Mesenchymal stem cell (in vitro differentiated cells and primary cell): ENCODE results near the gene CRBN. TPM values are rescaled to one million over a fixed set of nuclear protein-coding genes. Genes with fewer than 3 reads are reported as not detected.

Experiments
- DNase-seq: peaks from one replicate; pipeline ENCODE4 v3.0.0-alpha.2; 2013
- H2AFZ ChIP-seq: one replicate; pipeline ENCODE4 v1.6.1; 2013; ENCODE audit warnings: low read depth, mild to moderate bottlenecking, control low read depth, inconsistent platforms, low read length, moderate library complexity
- H2AK5ac ChIP-seq: 2 replicates; pipeline ENCODE4 v1.6.1; 2013; ENCODE audit warnings: low read length, moderate library complexity, mild to moderate bottlenecking, inconsistent platforms; ENCODE audit not compliant: severe bottlenecking
- H2BK120ac ChIP-seq: one replicate; pipeline ENCODE4 v1.6.1; 2013; ENCODE audit warnings: low read depth, mild to moderate bottlenecking, inconsistent platforms, low read length, moderate library complexity
- H2BK12ac ChIP-seq, 2 experiments: one replicate each; pipeline ENCODE4 v1.6.1; 2013; ENCODE audit warnings: inconsistent platforms in 2 of 2, low read length in 2 of 2, mild to moderate bottlenecking in 2 of 2, moderate library complexity in 2 of 2, control low read depth in 1 of 2
- H2BK15ac ChIP-seq: one replicate; pipeline ENCODE4 v1.6.1; 2013; ENCODE audit warnings: mild to moderate bottlenecking, low read depth, inconsistent platforms; ENCODE audit not compliant: poor library complexity, severe bottlenecking
- H2BK5ac ChIP-seq: 2 replicates; pipeline ENCODE4 v1.6.1; 2013; ENCODE audit warnings: low read depth, mild to moderate bottlenecking, low read length, control low read depth, inconsistent platforms; ENCODE audit not compliant: poor library complexity, severe bottlenecking
- H3K14ac ChIP-seq, 2 experiments: one replicate each; pipeline ENCODE4 v1.6.1; 2013; ENCODE audit warnings: inconsistent platforms in 2 of 2, low read length in 2 of 2, control low read depth in 1 of 2, mild to moderate bottlenecking in 1 of 2, moderate library complexity in 1 of 2
- H3K18ac ChIP-seq, 2 experiments: one replicate each; pipeline ENCODE4 v1.6.1; 2013; ENCODE audit warnings: inconsistent platforms in 2 of 2, low read length in 2 of 2, control low read depth in 1 of 2, low read depth in 1 of 2, mild to moderate bottlenecking in 1 of 2
- H3K23ac ChIP-seq, 2 experiments: one replicate each; pipeline ENCODE4 v1.6.1; 2013; ENCODE audit warnings: inconsistent platforms in 2 of 2, low read length in 2 of 2, mild to moderate bottlenecking in 2 of 2, moderate library complexity in 2 of 2, control low read depth in 1 of 2
- H3K27ac ChIP-seq: 2 replicates; pipeline ENCODE4 v1.5.1; 2013; ENCODE audit warnings: mild to moderate bottlenecking, moderate library complexity, low read length, control low read depth, inconsistent platforms; ENCODE audit not compliant: poor library complexity, severe bottlenecking
- H3K27me3 ChIP-seq, 2 experiments: 2 replicates each; pipeline versions ENCODE4 v1.6.1 to v1.7.0; 2013; ENCODE audit warnings: low read length in 2 of 2, mild to moderate bottlenecking in 2 of 2, moderate library complexity in 2 of 2, control low read depth in 1 of 2, inconsistent platforms in 1 of 2; ENCODE audit not compliant: control insufficient read depth in 1 of 2, insufficient read depth in 1 of 2
- H3K36me3 ChIP-seq, 2 experiments: 2 replicates each; pipeline versions ENCODE4 v1.6.1 to v1.7.0; 2013; ENCODE audit warnings: low read length in 2 of 2, control low read depth in 1 of 2, inconsistent platforms in 1 of 2, low read depth in 1 of 2, mild to moderate bottlenecking in 1 of 2; ENCODE audit not compliant: insufficient read depth in 2 of 2, control insufficient read depth in 1 of 2
- H3K4ac ChIP-seq, 2 experiments: one replicate each; pipeline ENCODE4 v1.6.1; 2013; ENCODE audit warnings: inconsistent platforms in 2 of 2, low read length in 2 of 2, mild to moderate bottlenecking in 2 of 2, moderate library complexity in 2 of 2, control low read depth in 1 of 2, low read depth in 1 of 2
- H3K4me1 ChIP-seq: 2 replicates; pipeline ENCODE4 v1.6.1; 2013; ENCODE audit warnings: low read depth, low read length, control low read depth; ENCODE audit not compliant: control insufficient read depth, insufficient read depth
- H3K4me2 ChIP-seq: 2 replicates; pipeline ENCODE4 v1.6.1; 2013; ENCODE audit warnings: low read length, mild to moderate bottlenecking, inconsistent platforms; ENCODE audit not compliant: poor library complexity, severe bottlenecking
- H3K4me3 ChIP-seq, 2 experiments: 2 replicates each; pipeline versions ENCODE4 v1.5.1 to v1.7.0; 2013; ENCODE audit warnings: low read length in 2 of 2, mild to moderate bottlenecking in 2 of 2, control low read depth in 1 of 2, low read depth in 1 of 2; ENCODE audit not compliant: insufficient read depth in 1 of 2
- H3K79me1 ChIP-seq: replicated peaks from 2 replicates; pipeline ENCODE4 v1.6.1; 2013; ENCODE audit warnings: mild to moderate bottlenecking, control low read depth, low read length, inconsistent platforms; ENCODE audit not compliant: poor library complexity, severe bottlenecking
- H3K9ac ChIP-seq: 2 replicates; pipeline ENCODE4 v1.7.0; 2013; ENCODE audit warnings: mild to moderate bottlenecking, low read length, moderate library complexity
- H3K9me3 ChIP-seq: 2 replicates; pipeline ENCODE4 v1.7.0; 2013; ENCODE audit warnings: mild to moderate bottlenecking, low read length; ENCODE audit not compliant: control insufficient read depth
- H4K8ac ChIP-seq: one replicate; pipeline ENCODE4 v1.6.1; 2013; ENCODE audit warnings: inconsistent platforms, mild to moderate bottlenecking, low read length, moderate library complexity
- H4K91ac ChIP-seq: one replicate; pipeline ENCODE4 v1.6.1; 2013; ENCODE audit warnings: mild to moderate bottlenecking, low read length, inconsistent platforms
- WGBS: methylation state at CpG from one replicate; pipeline ENCODE4 v1.1.7; 2013; ENCODE audit warnings: mixed read lengths; 5-methylcytosine and 5-hydroxymethylcytosine counted together
- small RNA-seq: library from polyadenylated mRNA; stranded (forward); fragments of <200 nt; extraction: miRNeasy Mini kit (QIAGEN cat#:217004); gene quantifications from one replicate; pipeline ENCODE3, GENCODE V24; 2013; ENCODE audit warnings: low read depth

Gene CRBN

DNA sequence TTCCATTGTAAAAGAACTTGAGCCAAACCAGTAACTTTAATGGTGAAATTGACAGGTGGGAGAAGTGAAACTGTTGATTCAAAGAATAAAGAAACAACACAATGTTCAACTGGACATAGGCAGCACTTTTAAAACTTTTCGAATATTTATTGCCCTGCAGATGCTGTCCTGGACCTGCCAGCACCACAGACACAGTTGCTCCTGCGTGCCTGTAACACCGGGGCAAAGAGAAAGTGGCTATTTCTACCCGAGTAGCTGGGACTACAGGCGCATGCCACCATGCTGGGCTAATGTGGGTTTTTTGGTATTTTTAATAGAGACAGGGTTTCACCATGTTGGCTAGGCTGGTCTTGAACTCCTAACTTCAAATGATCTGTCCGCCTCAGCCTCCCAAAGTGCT lies 76.7 kb downstream of the CRBN start:
- Histone ChIP-seq H2BK120ac (no peak overlapping the region), H3K4me1 (no peaks in the 10 kb centered on the region), H2AFZ (no peak overlapping the region), H3K14ac (no peak overlapping the region), H3K27me3 (no peaks in the 10 kb centered on the region), H3K36me3 (no peaks in the 10 kb centered on the region), H3K9me3 (no peaks in the 10 kb centered on the region), H3K4me3 (no peak overlapping the region), H3K23ac (no peak overlapping the region), H3K4me2 (no peak overlapping the region), H3K9ac (no peak overlapping the region), H4K91ac (no peak overlapping the region), H2BK5ac (no peak overlapping the region), H3K79me1 (no peaks in the 10 kb centered on the region), H2BK12ac (no peak overlapping the region), H3K27ac (no peak overlapping the region), H3K4ac (no peak overlapping the region), H2AK5ac (no peak overlapping the region), H3K18ac (no peak overlapping the region), H4K8ac (no peak overlapping the region), H2BK15ac (no peak overlapping the region)
- DNase-seq = no peak
- 91% methylated on average over 6 of the region's 6 CpGs for WGBS

GRCh38 chr3:3101660-3102458 lies 77.6 kb downstream of the CRBN start:
- H2BK15ac ChIP-seq = no peak overlapping the region
- H3K4me3 ChIP-seq = no peak overlapping the region
- no peak overlapping the region for H3K4me2 ChIP-seq
- no peak overlapping the region for H3K18ac ChIP-seq
- H3K4ac ChIP-seq = no peak overlapping the region
- H2AK5ac ChIP-seq = no peak overlapping the region
- H3K27me3 ChIP-seq = no peaks in the 10 kb centered on the region
- DNase-seq = no peak
- no peaks in the 10 kb centered on the region for H3K36me3 ChIP-seq
- no peak overlapping the region for H3K23ac ChIP-seq
- no peaks in the 10 kb centered on the region for H3K4me1 ChIP-seq
- H4K91ac ChIP-seq = no peak overlapping the region
- H2AFZ ChIP-seq = no peak overlapping the region
- H2BK12ac ChIP-seq = no peak overlapping the region
- H3K27ac ChIP-seq = no peak overlapping the region
- H3K14ac ChIP-seq = no peak overlapping the region
- H3K9ac ChIP-seq = no peak overlapping the region
- no peaks in the 10 kb centered on the region for H3K79me1 ChIP-seq
- no peak overlapping the region for H4K8ac ChIP-seq
- WGBS = 65% methylated on average over 2 of the region's 6 CpGs
- H2BK5ac ChIP-seq = no peak overlapping the region
- H2BK120ac ChIP-seq = no peak overlapping the region
- no peaks in the 10 kb centered on the region for H3K9me3 ChIP-seq

Small RNAs within 50 kb of the gene (small RNA-seq; reads per million reads assigned to genes)
- not detected for gene RF00416
